ENCODE data around the gene SAXO1. TPM values are rescaled to one million over a fixed set of nuclear protein-coding genes. Genes with fewer than 3 reads are reported as not detected.

SAXO1 gene
- total RNA-seq, 1 donor from 2014 or later, result 0.03 TPM

DNA sequence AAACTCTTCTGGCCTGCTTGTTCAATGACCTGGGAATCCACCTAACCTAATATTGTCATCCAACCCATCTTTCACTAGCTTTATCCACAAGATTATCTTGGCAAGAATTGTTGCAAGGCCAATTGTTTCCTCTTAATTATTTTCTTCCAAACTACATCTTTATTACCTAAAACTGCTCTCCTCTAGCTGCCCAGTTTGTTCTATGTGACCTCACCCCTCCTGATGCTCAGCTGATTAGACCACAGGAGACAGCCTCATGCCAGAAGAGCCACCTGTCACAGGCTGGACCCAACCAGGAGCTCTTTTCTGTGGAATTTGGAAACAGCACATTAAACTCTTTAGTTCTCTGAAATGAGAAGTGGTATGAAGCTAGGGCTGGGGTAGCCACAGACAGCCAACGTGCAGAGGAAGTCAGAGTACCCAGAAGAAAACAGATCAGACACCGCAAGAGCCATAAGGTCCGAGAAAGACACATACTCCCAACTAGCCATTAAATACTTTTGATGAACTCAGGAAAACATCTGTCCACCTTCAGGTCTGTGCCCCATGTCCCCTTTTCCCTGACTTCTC lies 12.0 kb downstream of the SAXO1 start:
- intact Hi-C loops (cut with micrococcal nuclease), result no loop called here
- Histone ChIP-seq H3K27me3 (ENCODE audit: low read depth) (no peaks in the 10 kb centered on the region), H3K9me3 (replicated peaks) (no peaks in the 10 kb centered on the region), H3K4me1 (no peaks in the 10 kb centered on the region), H3K4me3 (no peak overlapping the region), H3K27ac (replicated peaks) (no peak overlapping the region), H3K36me3 (no peaks in the 10 kb centered on the region)
- no peak for DNase-seq
- TF ChIP-seq, protein P1, sequence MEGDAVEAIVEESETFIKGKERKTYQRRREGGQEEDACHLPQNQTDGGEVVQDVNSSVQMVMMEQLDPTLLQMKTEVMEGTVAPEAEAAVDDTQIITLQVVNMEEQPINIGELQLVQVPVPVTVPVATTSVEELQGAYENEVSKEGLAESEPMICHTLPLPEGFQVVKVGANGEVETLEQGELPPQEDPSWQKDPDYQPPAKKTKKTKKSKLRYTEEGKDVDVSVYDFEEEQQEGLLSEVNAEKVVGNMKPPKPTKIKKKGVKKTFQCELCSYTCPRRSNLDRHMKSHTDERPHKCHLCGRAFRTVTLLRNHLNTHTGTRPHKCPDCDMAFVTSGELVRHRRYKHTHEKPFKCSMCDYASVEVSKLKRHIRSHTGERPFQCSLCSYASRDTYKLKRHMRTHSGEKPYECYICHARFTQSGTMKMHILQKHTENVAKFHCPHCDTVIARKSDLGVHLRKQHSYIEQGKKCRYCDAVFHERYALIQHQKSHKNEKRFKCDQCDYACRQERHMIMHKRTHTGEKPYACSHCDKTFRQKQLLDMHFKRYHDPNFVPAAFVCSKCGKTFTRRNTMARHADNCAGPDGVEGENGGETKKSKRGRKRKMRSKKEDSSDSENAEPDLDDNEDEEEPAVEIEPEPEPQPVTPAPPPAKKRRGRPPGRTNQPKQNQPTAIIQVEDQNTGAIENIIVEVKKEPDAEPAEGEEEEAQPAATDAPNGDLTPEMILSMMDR (IDR thresholded peaks at IDR 0.05; ENCODE audit: borderline replicate concordance), result no peak

DNA sequence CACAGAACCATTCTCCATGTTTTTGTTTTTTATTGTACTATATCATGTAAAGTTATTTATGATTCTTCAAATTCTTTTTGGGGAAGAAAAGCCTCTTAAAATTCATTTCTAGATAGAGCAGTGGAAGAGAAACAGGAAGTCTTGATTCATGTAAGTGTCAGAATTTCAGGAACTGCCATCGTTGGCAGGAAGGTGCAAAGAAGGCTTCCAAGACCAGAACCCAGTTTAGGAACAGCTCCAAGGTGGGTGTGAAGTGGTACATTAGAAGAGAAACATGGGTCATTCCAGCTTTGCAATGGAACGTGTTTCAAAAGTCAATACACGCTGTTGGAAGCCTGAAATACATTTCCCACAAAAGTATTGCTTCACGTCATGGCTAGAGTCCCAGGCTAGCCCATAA lies 14.8 kb downstream of the SAXO1 start:
- intact Hi-C loops (cut with micrococcal nuclease), result no loop called here
- H3K36me3 ChIP-seq, result no peaks in the 10 kb centered on the region
- H3K27me3 ChIP-seq (ENCODE audit: low read depth), result no peaks in the 10 kb centered on the region
- H3K4me3 ChIP-seq, result no peak overlapping the region
- H3K9me3 ChIP-seq (replicated peaks), result no peaks in the 10 kb centered on the region
- no peaks in the 10 kb centered on the region for H3K4me1 ChIP-seq
- H3K27ac ChIP-seq (replicated peaks), result no peak overlapping the region
- no peak for DNase-seq
- TF ChIP-seq, protein P1 (IDR thresholded peaks at IDR 0.05; ENCODE audit: borderline replicate concordance), result no peak

DNA sequence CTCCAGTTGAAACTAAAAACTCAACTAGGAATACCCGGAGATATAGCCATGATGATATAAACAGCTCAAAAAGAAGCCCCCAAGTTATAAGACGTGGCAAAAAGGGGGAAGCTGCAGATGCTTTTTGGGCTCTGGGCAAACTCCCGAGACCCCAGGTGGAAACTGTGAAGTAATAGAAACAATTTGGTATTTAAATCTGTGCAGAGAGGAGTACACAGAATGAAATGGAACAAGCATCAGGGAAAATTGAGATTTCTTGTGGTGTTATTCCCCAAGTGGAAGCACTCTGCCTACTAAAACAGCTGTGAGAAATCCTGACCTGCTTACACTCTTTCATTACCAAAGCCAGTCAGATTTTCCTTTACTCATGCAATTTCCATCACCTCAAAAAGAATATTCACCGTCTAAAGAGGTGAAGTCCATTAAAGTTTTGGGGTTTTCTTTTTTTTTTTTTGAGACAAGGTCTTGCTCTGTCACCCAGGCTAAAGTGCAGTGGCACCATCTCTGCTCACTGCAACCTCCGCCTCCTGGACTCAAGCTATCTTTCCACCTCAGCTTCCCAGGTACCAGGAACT lies 23.5 kb downstream of the SAXO1 start:
- H3K36me3 ChIP-seq, result no peaks in the 10 kb centered on the region
- TF ChIP-seq, protein P1 (IDR thresholded peaks at IDR 0.05; ENCODE audit: borderline replicate concordance), result no peak
- DNase-seq, result no peak
- no peaks in the 10 kb centered on the region for H3K27me3 ChIP-seq (ENCODE audit: low read depth)
- no peak overlapping the region for H3K27ac ChIP-seq (replicated peaks)
- no peak overlapping the region for H3K4me3 ChIP-seq
- intact Hi-C loops (cut with micrococcal nuclease), result no loop called here
- H3K9me3 ChIP-seq (replicated peaks), result peaks cover 7% of the 10 kb centered on the region
- H3K4me1 ChIP-seq, result no peaks in the 10 kb centered on the region

DNA sequence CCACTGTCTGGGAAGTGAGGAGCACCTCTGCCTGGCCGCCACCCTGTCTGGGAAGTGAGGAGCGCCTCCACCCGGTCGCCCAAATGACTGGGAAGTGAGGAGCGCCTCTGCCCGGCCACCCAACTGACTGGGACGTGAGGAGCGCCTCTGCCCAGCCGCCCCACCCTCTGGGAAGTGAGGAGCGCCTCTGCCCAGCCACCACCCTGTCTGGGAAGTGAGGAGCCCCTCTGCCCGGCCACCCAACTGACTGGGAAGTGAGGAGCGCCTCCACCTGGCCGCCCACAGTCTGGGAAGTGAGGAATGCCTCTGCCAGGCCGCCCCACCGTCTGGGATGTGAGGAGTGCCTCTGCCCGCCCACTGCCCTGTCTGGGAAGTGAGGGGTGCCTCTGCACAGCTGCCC lies 32.9 kb downstream of the SAXO1 start:
- Histone ChIP-seq H3K27ac (replicated peaks) (no peak overlapping the region), H3K27me3 (ENCODE audit: low read depth) (no peaks in the 10 kb centered on the region), H3K4me1 (no peaks in the 10 kb centered on the region), H3K9me3 (replicated peaks) (peaks cover 31% of the 10 kb centered on the region), H3K4me3 (no peak overlapping the region), H3K36me3 (no peaks in the 10 kb centered on the region)
- no peak for DNase-seq
- intact Hi-C loops (cut with micrococcal nuclease), result no loop called here
- TF ChIP-seq, protein P1 (IDR thresholded peaks at IDR 0.05; ENCODE audit: borderline replicate concordance), result no peak

DNA sequence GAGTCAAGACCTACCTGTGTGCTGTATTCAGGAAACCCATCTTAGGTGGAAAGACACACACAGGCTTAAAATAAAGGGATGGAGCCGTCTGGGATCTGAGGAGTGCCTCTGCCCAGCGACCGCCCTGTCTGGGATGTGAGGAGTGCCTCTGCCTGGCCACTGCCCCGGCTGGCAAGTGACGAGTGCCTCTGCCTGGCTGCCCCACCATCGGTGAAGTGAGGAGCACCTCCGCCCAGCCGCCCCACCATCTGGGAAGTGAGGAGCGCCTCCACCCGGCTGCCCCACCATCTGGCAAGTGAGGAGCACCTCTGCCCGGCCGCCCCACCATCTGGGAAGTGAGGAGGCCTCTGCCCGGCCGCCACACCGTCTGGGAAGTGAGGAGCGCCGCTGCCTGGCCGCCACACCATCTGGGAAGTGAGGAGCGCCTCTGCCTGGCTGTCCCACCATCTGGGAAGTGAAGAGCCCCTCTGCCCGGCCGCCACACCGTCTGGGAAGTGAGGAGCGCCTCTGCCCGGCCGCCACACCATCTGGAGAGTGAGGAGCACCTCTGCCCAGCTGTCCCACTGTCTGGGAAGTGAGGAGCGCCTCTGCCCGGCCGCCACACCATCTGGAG lies 33.7 kb downstream of the SAXO1 start:
- Histone ChIP-seq H3K4me1 (no peaks in the 10 kb centered on the region), H3K9me3 (replicated peaks) (peaks cover 23% of the 10 kb centered on the region), H3K27me3 (ENCODE audit: low read depth) (no peaks in the 10 kb centered on the region), H3K27ac (replicated peaks) (no peak overlapping the region), H3K36me3 (no peaks in the 10 kb centered on the region), H3K4me3 (no peak overlapping the region)
- DNase-seq, result no peak
- TF ChIP-seq, protein P1 (IDR thresholded peaks at IDR 0.05; ENCODE audit: borderline replicate concordance), result no peak
- intact Hi-C loops (cut with micrococcal nuclease), result no loop called here
